H1 (cell line): ENCODE results near the gene OOSP4A. TPM values are rescaled to one million over a fixed set of nuclear protein-coding genes. Genes with fewer than 3 reads are reported as not detected.

Source experiments
- polyA plus RNA-seq, 7 experiments: library from polyadenylated mRNA; depleted of rRNA in 3 of 7; stranded (reverse) in 5 of 7; unstranded in 2 of 7; fragments of >200 nt in 5 of 7; fragments of 200-250 nt in 2 of 7; gene quantifications; 1 replicate in 5 of 7; 2 replicates in 1 of 7; 4 replicates in 1 of 7; pipeline versions ENCODE4 v1.2.1 to v1.2.3, GENCODE V29; 2011 to 2013; ENCODE audit warnings: missing spikeins in 2 of 7, mixed read lengths in 2 of 7
- total RNA-seq: library from RNA; stranded (reverse); fragmentation: NEBNext Ultra II Directional; extraction: Animal tissue kit (Norgen Biotek cat#: 25700); gene quantifications from 2 replicates; pipeline ENCODE4 v1.2.1, GENCODE V29; 2021

The OOSP4A gene
- total and polyA plus RNA-seq, 2 of the 8 experiments (the other 6 are each of a cell fraction or from before 2014, with no cell fraction given) = not detected

Other genes starting within 250 kb of the OOSP4A start
- 56.1 and 56.2 TPM in 2 replicates for gene STX3, start 208.7 kb upstream of the OOSP4A start, total RNA-seq
- gene STX3, start 208.7 kb upstream of the OOSP4A start, polyA plus RNA-seq (2011; rRNA removed) = 43.0 and 50.5 TPM in 2 replicates
- gene MRPL16, start 153.3 kb upstream of the OOSP4A start, total RNA-seq = 76.8 and 79.8 TPM in 2 replicates
- 69.2 and 72.3 TPM in 2 replicates for gene MRPL16, start 153.3 kb upstream of the OOSP4A start, polyA plus RNA-seq (2011; rRNA removed)
- not detected in 2 replicates for gene CBLIF, start 118.5 kb upstream of the OOSP4A start, total RNA-seq
- gene CBLIF, start 118.5 kb upstream of the OOSP4A start, polyA plus RNA-seq (2011; rRNA removed) = not detected in 2 replicates
- gene TCN1, start 97.5 kb upstream of the OOSP4A start, total RNA-seq = not detected in 2 replicates
- gene TCN1, start 97.5 kb upstream of the OOSP4A start, polyA plus RNA-seq (2011; rRNA removed) = not detected in 2 replicates
- not detected in 2 replicates for gene OOSP3, start 85.3 kb upstream of the OOSP4A start, total RNA-seq
- not detected in 2 replicates for gene OOSP3, start 85.3 kb upstream of the OOSP4A start, polyA plus RNA-seq (2011; rRNA removed)
- gene OOSP1, start 25.6 kb upstream of the OOSP4A start, total RNA-seq = not detected in 2 replicates
- not detected in 2 replicates for gene OOSP1, start 25.6 kb upstream of the OOSP4A start, polyA plus RNA-seq (2011; rRNA removed)
- gene OOSP4B, start 53.1 kb downstream of the OOSP4A start, total RNA-seq = not detected in 2 replicates
- not detected in 2 replicates for gene OOSP4B, start 53.1 kb downstream of the OOSP4A start, polyA plus RNA-seq (2011; rRNA removed)
- gene OOSP2, start 76.4 kb downstream of the OOSP4A start, total RNA-seq = not detected in 2 replicates
- not detected in 2 replicates for gene OOSP2, start 76.4 kb downstream of the OOSP4A start, polyA plus RNA-seq (2011; rRNA removed)
- not detected in 2 replicates for gene MS4A3, start 92.6 kb downstream of the OOSP4A start, total RNA-seq
- gene MS4A3, start 92.6 kb downstream of the OOSP4A start, polyA plus RNA-seq (2011; rRNA removed) = not detected in 2 replicates
- gene MS4A2, start 124.6 kb downstream of the OOSP4A start, total RNA-seq = not detected in 2 replicates
- not detected in 2 replicates for gene MS4A2, start 124.6 kb downstream of the OOSP4A start, polyA plus RNA-seq (2011; rRNA removed)
- gene MS4A6A, start 219.1 kb downstream of the OOSP4A start, total RNA-seq = not detected in 2 replicates
- gene MS4A6A, start 219.1 kb downstream of the OOSP4A start, polyA plus RNA-seq (2011; rRNA removed) = not detected in 2 replicates